Gastrocnemius medialis (tissue), 4 donors: Measurements from ENCODE around the gene PRR15.

ENCODE experiments used
- CTCF ChIP-seq, 5 experiments: fragments of 450-650 bp in 3 of 5; fragments of 200-600 bp in 2 of 5; sonication (generic) in 2 of 5; IDR thresholded peaks in 4 of 5; conservative IDR thresholded peaks in 1 of 5; 1 replicate in 4 of 5; 2 replicates in 1 of 5; pipeline ENCODE4 v1.5.1; 2016 to 2019; ENCODE audit warnings: antibody characterized with exemption in 5 of 5, mild to moderate bottlenecking in 3 of 5, moderate library complexity in 3 of 5
- POLR2A ChIP-seq, 2 donors: fragments of 450-650 bp; IDR thresholded peaks; one replicate each; pipeline ENCODE4 v1.6.1; 2017; ENCODE audit warnings: antibody characterized with exemption in 2 of 2, mild to moderate bottlenecking in 2 of 2, moderate library complexity in 2 of 2

GRCh38 chr7:29610086-29610485 is 46.5 kb downstream of the PRR15 start:
- no peak for TF ChIP-seq CTCF (IDR thresholded peaks at IDR 0.05 in 4 of 5, conservative IDR thresholded peaks at IDR 0.05 in 1 of 5)
- no peak for TF ChIP-seq POLR2A (IDR thresholded peaks at IDR 0.05)
